COR-L47 (cell line): ENCODE measurements around the gene ANKMY2.

Experiments
- DNase-seq: peaks from one replicate; lab custom pipeline; 2025; lab: John Stamatoyannopoulos, UW

Gene ANKMY2

DNA sequence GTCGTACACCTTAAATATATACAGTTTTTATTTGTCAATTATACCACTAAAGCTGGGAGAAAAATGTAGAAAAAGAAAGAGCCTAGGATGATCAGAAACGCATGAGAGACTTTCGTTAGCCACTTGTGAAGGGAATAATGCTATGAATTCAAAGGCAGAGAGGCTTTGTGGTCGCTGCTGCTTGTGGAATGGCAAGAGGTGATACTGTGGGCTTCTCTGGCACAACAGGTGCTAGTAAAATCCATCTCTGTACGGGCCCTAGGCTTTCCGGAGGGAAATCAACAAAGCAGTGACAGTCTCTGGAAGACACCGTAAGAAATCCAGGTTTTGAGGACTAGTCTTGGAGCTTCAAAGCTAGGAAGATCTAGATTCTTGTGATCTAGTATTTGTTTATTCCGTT is 66.3 kb downstream of the ANKMY2 start:
- DNase-seq, result no peak

- no peak for DNase-seq
These were observed 73.6 kb downstream of the ANKMY2 start for GRCh38 chr7:16571941-16572340.

DNA sequence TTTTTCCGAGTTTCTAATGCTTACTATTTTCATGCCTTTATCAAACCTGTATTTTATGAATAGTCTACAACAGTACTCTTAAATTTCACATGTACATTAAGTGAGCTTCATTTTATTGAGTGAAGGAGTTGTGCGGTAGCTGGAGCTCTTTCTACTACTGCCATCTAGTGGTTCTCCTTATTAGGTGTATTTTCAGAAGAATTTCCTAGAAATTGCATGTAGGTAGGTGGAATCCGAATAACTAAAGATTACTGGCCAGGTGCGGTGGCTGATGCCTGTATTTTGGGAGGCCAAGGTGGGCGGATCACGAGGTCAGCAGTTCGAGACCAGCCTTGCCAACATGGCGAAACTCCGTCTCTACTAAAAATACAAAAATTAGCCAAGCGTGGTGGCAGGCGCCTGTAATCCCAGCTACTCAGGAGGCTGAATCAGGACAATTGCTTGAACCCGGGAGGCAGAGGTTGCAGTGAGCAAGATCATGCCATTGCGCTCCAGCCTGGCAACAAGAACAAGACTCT is 80.6 kb downstream of the ANKMY2 start:
- peak; percentile 50 for DNase-seq

- DNase-seq, result no peak
These were observed 81.6 kb downstream of the ANKMY2 start for GRCh38 chr7:16564023-16564380.

- DNase-seq, result no peak
These were observed 82.1 kb downstream of the ANKMY2 start for GRCh38 chr7:16563281-16564022.

DNA sequence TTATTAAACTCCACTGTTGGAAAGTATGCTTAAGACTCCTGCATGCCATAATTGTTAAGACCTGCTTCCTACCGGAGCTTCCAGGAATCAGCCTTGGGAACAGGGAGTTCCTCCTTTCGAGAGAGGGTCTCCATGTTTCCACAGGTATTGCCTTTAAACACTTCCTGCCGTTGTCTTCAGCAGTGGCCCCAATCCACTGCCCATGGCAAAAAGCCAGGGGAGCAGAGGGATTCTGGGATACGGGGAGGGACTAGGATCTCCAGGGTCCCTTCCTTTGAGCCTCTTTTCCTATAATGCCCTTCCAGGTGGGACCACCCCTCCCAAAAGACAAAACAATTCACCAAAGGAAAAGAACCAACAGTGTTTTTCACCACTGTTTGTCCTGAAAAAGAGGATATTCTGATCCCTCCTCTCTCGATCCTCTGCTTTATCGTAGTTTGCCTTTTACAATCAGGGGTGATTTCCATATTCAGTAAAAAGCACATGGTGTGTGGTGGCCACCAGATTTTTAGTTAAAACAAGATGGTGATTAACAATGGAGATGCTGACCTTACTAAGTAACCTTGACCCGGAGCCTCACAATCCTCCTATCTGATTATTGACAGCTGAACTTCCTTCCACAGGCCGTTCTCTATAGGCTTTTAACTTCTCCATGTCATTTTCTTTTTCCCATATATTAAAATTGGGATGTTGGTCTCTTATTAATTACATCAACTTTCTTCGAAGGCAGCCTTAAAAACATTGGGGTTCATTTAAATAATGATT is 82.9 kb downstream of the ANKMY2 start:
- DNase-seq, result no peak

DNA sequence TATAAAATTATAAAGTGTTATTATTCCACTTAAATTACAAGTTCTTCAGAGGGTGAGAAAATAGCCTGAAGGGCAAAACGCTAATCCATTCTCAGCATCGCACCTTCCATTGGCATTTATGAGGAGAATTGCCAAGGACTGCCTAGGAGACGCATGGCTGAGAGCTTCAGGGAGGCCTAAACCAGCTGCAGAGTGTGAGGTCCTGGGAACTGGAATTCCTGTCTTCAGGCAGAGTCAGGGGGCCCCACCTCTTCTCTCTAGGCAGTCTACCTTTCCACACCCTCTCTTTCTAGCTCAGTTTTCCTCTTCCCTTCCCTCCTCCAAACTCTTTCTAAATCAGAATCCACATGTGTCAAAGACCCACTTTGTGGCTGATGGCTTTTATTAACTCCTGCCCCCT is 83.6 kb downstream of the ANKMY2 start:
- no peak for DNase-seq

GRCh38 chr7:16559497-16560179 is 85.9 kb downstream of the ANKMY2 start:
- DNase-seq, result no peak

DNA sequence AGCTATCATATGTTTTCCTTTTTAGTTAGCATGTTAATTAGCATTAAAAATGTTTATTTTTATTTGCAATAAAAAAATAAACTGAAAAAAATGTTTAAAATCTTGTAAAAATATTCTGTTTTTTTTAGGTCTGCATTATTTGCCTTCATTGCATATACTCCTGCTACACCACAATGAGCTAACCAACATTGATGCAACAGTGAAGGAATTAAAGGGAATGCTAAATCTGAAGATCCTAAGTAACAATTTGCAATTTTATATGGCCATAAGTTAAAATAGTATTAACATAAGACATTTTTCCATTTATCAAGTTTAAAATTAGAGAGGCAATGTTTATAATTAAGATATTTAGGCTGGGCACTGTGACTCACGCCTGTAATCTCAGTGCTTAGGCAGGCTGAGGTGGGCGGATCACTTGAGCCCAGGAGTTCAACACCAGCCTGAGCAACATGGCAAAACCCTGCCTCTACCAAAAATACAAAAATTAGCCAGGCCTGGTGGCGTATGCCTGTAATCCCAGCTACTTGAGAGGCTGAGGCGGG is 86.7 kb downstream of the ANKMY2 start:
- no peak for DNase-seq

GRCh38 chr7:16556359-16556758 is 89.2 kb downstream of the ANKMY2 start:
- no peak for DNase-seq

GRCh38 chr7:16554518-16555236 is 90.9 kb downstream of the ANKMY2 start:
- DNase-seq, result no peak

GRCh38 chr7:16550671-16551070 is 94.9 kb downstream of the ANKMY2 start:
- no peak for DNase-seq
